IMR-90 (cell line): ENCODE results near the gene MYCBPAP. TPM values are rescaled to one million over a fixed set of nuclear protein-coding genes. Genes with fewer than 3 reads are reported as not detected.

Source experiments
- ATAC-seq: fragments of 200-7000 bp; cut with Tn5 transposase; 2 replicates; pipeline ENCODE4 v1.9.1; 2020; ENCODE audit warnings: low read depth, mild to moderate bottlenecking, moderate library complexity
- BruUV-seq: library from RNA; stranded (reverse); fragments of 400-500 nt; replicated peaks from 2 replicates; lab custom pipeline; 2021; lab: Mats Ljungman, UMichigan
- CTCF ChIA-PET: fragments of 300-600 bp; formaldehyde crosslinking; extraction: SDS; loops from one replicate; lab custom pipeline; 2021; ENCODE audit warnings: antibody characterized with exemption; lab: Yijun Ruan, JAX
- POLR2A ChIA-PET: fragments of 300-600 bp; sonication (Branson Sonifier 250); formaldehyde crosslinking; loops from one replicate; lab custom pipeline; 2022; ENCODE audit warnings: antibody characterized with exemption; ENCODE audit not compliant: unreplicated experiment; lab: Charles Lee
- DNase-seq: peaks from one replicate; pipeline ENCODE4 v3.0.0; 2013
- H2AFZ ChIP-seq: replicated peaks from 2 replicates; pipeline ENCODE3; 2013; ENCODE audit warnings: low read length, mild to moderate bottlenecking; ENCODE audit not compliant: poor library complexity
- H2AK5ac ChIP-seq: 2 replicates; pipeline ENCODE4 v1.6.1; 2013; ENCODE audit warnings: low read depth, low read length, inconsistent platforms
- H2AK9ac ChIP-seq: replicated peaks from 2 replicates; pipeline ENCODE3; 2013; ENCODE audit warnings: mild to moderate bottlenecking, low read depth, low read length, moderate library complexity; ENCODE audit not compliant: poor library complexity
- H2BK120ac ChIP-seq: 2 replicates; pipeline ENCODE4 v1.6.1; 2013; ENCODE audit warnings: low read depth, low read length, inconsistent platforms
- H2BK15ac ChIP-seq: 3 replicates; pipeline ENCODE4 v1.6.1; 2013; ENCODE audit warnings: low read depth, low read length, inconsistent platforms
- H2BK20ac ChIP-seq: 2 replicates; pipeline ENCODE4 v1.6.1; 2013; ENCODE audit warnings: low read depth, mild to moderate bottlenecking, inconsistent platforms, low read length, moderate library complexity
- H2BK5ac ChIP-seq: 2 replicates; pipeline ENCODE4 v1.6.1; 2013; ENCODE audit warnings: mild to moderate bottlenecking, low read depth, low read length, inconsistent platforms; ENCODE audit not compliant: poor library complexity, severe bottlenecking
- H3K14ac ChIP-seq: replicated peaks from 2 replicates; pipeline ENCODE4 v1.6.1; 2013; ENCODE audit warnings: low read depth, low read length, inconsistent platforms
- H3K18ac ChIP-seq: 2 replicates; pipeline ENCODE4 v1.6.1; 2013; ENCODE audit warnings: low read depth, low read length, control low read depth
- H3K23ac ChIP-seq: 2 replicates; pipeline ENCODE4 v1.6.1; 2013; ENCODE audit warnings: low read depth, low read length, inconsistent platforms
- H3K27ac ChIP-seq: 2 replicates; pipeline ENCODE4 v1.5.1; 2013; ENCODE audit warnings: mild to moderate bottlenecking, control low read depth, low read length; ENCODE audit not compliant: insufficient read depth
- H3K27me3 ChIP-seq: 2 replicates; pipeline ENCODE4 v1.6.1; 2013; ENCODE audit warnings: low read length; ENCODE audit not compliant: control insufficient read depth, insufficient read depth
- H3K36me3 ChIP-seq: 2 replicates; pipeline ENCODE4 v1.6.1; 2013; ENCODE audit warnings: low read length, mixed read lengths; ENCODE audit not compliant: control insufficient read depth, insufficient read depth
- H3K4ac ChIP-seq: 2 replicates; pipeline ENCODE4 v1.6.1; 2013; ENCODE audit warnings: low read depth, low read length, inconsistent platforms
- H3K4me1 ChIP-seq: 2 replicates; pipeline ENCODE4 v1.6.1; 2013; ENCODE audit warnings: low read length, mixed read lengths; ENCODE audit not compliant: control insufficient read depth, insufficient read depth
- H3K4me2 ChIP-seq: 2 replicates; pipeline ENCODE4 v1.6.1; 2013; ENCODE audit warnings: low read depth, mild to moderate bottlenecking, control low read depth, low read length, moderate library complexity
- H3K4me3 ChIP-seq: 2 replicates; pipeline ENCODE4 v1.5.1; 2013; ENCODE audit warnings: low read depth, mild to moderate bottlenecking, control low read depth, low read length, moderate library complexity; ENCODE audit not compliant: insufficient read depth
- H3K56ac ChIP-seq: 2 replicates; pipeline ENCODE4 v1.6.1; 2013; ENCODE audit warnings: low read length, inconsistent platforms; ENCODE audit not compliant: insufficient read depth; ENCODE audit errors: extremely low read depth
- H3K79me1 ChIP-seq, 2 experiments: 2 replicates each; pipeline ENCODE4 v1.6.1; 2013; ENCODE audit warnings: low read length in 2 of 2, inconsistent platforms in 1 of 2, low read depth in 1 of 2
- H3K9ac ChIP-seq: 2 replicates; pipeline ENCODE4 v1.6.1; 2013; ENCODE audit warnings: low read depth, low read length, control low read depth
- H3K9me1 ChIP-seq: 2 replicates; pipeline ENCODE4 v1.6.1; 2013; ENCODE audit warnings: low read length, inconsistent platforms; ENCODE audit not compliant: insufficient read depth
- H3K9me3 ChIP-seq: 2 replicates; pipeline ENCODE4 v1.6.1; 2013; ENCODE audit warnings: low read length; ENCODE audit not compliant: control insufficient read depth, insufficient read depth
- H4K20me1 ChIP-seq: 2 replicates; pipeline ENCODE4 v1.6.1; 2013; ENCODE audit warnings: low read length, inconsistent platforms; ENCODE audit not compliant: insufficient read depth
- H4K5ac ChIP-seq: 2 replicates; pipeline ENCODE4 v1.6.1; 2013; ENCODE audit warnings: mild to moderate bottlenecking, low read depth, low read length, control low read depth
- H4K8ac ChIP-seq, 2 experiments: 2 replicates each; pipeline ENCODE4 v1.6.1; 2013; ENCODE audit warnings: low read depth in 2 of 2, low read length in 2 of 2, control low read depth in 1 of 2, inconsistent platforms in 1 of 2
- H4K91ac ChIP-seq: 2 replicates; pipeline ENCODE4 v1.6.1; 2013; ENCODE audit warnings: low read depth, low read length, inconsistent platforms; ENCODE audit not compliant: insufficient read depth
- CTCF ChIP-seq: conservative IDR thresholded peaks from 2 replicates; pipeline ENCODE4 v1.5.1; 2012; ENCODE audit warnings: mild to moderate bottlenecking, low read depth, low read length, improper control_type of control experiment
- RFX5 ChIP-seq: IDR thresholded peaks from 2 replicates; pipeline ENCODE4 v1.8.0; 2012; ENCODE audit warnings: low read depth, mild to moderate bottlenecking, low read length, moderate library complexity
- WGBS, 2 experiments: methylation state at CpG; one replicate each; pipeline versions ENCODE4 v1.1.5 to v1.1.7; 2013; ENCODE audit warnings: missing lambda C conversion rate in 2 of 2; ENCODE audit not compliant: insufficient read length in 1 of 2; ENCODE audit errors: extremely low coverage in 2 of 2; 5-methylcytosine and 5-hydroxymethylcytosine counted together
- dilution Hi-C: fragments of 300-500 bp; cut with HindIII; formaldehyde crosslinking; loops from one replicate; pipeline ENCODE4 v1.14.3; 2018; ENCODE audit warnings: low sequenced_read_pairs; ENCODE audit not compliant: unreplicated experiment
- in situ Hi-C: fragments of 300-500 bp; cut with MboI; formaldehyde crosslinking; loops from 3 replicates; pipeline ENCODE4 v1.14.3; 2019; ENCODE audit warnings: low sequenced_read_pairs, inconsistent platforms, mixed read lengths
- intact Hi-C: fragments of 100-400 bp; cut with micrococcal nuclease; formaldehyde crosslinking; loops from 2 replicates; pipeline ENCODE4 v1.10.0; 2022
- polyA plus RNA-seq, 3 experiments: library from polyadenylated mRNA; depleted of rRNA; stranded (reverse); fragments of >200 nt; gene quantifications; 2 replicates each; pipeline ENCODE4 v1.2.3, GENCODE V29; 2012; ENCODE audit warnings: low replicate concordance in 1 of 3
- total RNA-seq: library from RNA; depleted of rRNA; stranded (reverse); fragments of >200 nt; gene quantifications from 2 replicates; pipeline ENCODE4 v1.2.3, GENCODE V29; 2012

The MYCBPAP gene
- total and polyA plus RNA-seq, 2 of the 4 experiments (the other 2 are of a cell fraction): 0.17 to 0.18 TPM

- Histone ChIP-seq H3K23ac (no peak overlapping the region), H4K8ac (no peak overlapping the region), H2AFZ (no peak overlapping the region), H3K4me3 (no peak overlapping the region), H3K56ac (no peak overlapping the region), H3K79me1 (peaks cover 11 to 32% of the 10 kb centered on the region in 2 experiments; a peak in 3 of 4 replicates), H4K91ac (no peak overlapping the region), H2AK9ac (no peak overlapping the region), H3K4me1 (peaks cover 4% of the 10 kb centered on the region), H3K9me1 (peaks cover 7% of the 10 kb centered on the region; the same call in 1 of the 2 replicates), H4K20me1 (peaks cover 8% of the 10 kb centered on the region; the same call in 1 of the 2 replicates), H3K9ac (no peak overlapping the region), H3K4ac (no peak overlapping the region), H3K4me2 (no peak overlapping the region), H3K27ac (no peak overlapping the region), H2BK15ac (no peak overlapping the region), H2BK120ac (no peak overlapping the region), H2BK5ac (no peak overlapping the region), H2AK5ac (no peak overlapping the region), H3K14ac (no peak overlapping the region), H2BK20ac (no peak overlapping the region), H3K9me3 (no peaks in the 10 kb centered on the region), H3K36me3 (peaks cover 18% of the 10 kb centered on the region), H4K5ac (no peak overlapping the region), H3K18ac (no peak overlapping the region), H3K27me3 (no peaks in the 10 kb centered on the region)
- ATAC-seq: no peak
- ChIA-PET POLR2A (no interaction called here), CTCF (no interaction called here)
- no TSS peak for BruUV-seq
- no CpG with 5 or more reads among the region's 2 CpGs for WGBS, 2 experiments
- TF ChIP-seq CTCF (no peak), RFX5 (0 out of 2 replicates have a peak, but pooled peaks have one; percentile 21)
- DNase-seq: no peak
- intact Hi-C loops (loop anchor here (5.0 kb wide), 1 partner anchor 361 kb away; no protein-coding TSS in a partner anchor), in situ Hi-C loops (loop anchor here (10.0 kb wide), 1 partner anchor 214 kb away; no protein-coding TSS in a partner anchor), dilution Hi-C loops (no loop called here)
These were observed 27.3 kb upstream of the MYCBPAP start for GRCh38 chr17:50480854-50481490.
